SK-N-SH (cell line): ENCODE measurements around the gene PCAT6. TPM values are rescaled to one million over a fixed set of nuclear protein-coding genes. Genes with fewer than 3 reads are reported as not detected.
"Not testable (repeated sequence)": the region's sequence is repeated elsewhere in the genome, so short reads cannot be mapped to it uniquely, and the experiment has no call there.

ENCODE experiments used
- CTCF ChIA-PET: fragments of 300-600, 350-600 bp; formaldehyde crosslinking; extraction: SDS; loops from one replicate; lab custom pipeline; 2021; lab: Yijun Ruan, JAX
- POLR2A ChIA-PET: fragments of 350-600 bp; sonication (Branson Sonifier 250); formaldehyde crosslinking; extraction: SDS; loops from one replicate; lab custom pipeline; 2020; ENCODE audit warnings: antibody characterized with exemption, inconsistent platforms; lab: Yijun Ruan, JAX
- DNase-seq: peaks from one replicate; pipeline ENCODE4 v3.0.0; 2012
- H2AFZ ChIP-seq: fragments of 200-600 bp; sonication (generic); 2 replicates; pipeline ENCODE4 v1.8.1; 2016; ENCODE audit warnings: antibody characterized with exemption, mild to moderate bottlenecking, low read depth
- H3F3A ChIP-seq: fragments of 200-600 bp; sonication (generic); replicated peaks from 2 replicates; pipeline ENCODE3; 2016; ENCODE audit warnings: antibody characterized with exemption, mild to moderate bottlenecking; ENCODE audit not compliant: insufficient read depth
- H3K27ac ChIP-seq, 2 experiments: fragments of 200-500 bp in 1 of 2; fragments of 200-600 bp in 1 of 2; sonication (Bioruptor generic) in 1 of 2; sonication (generic), shearing (Covaris generic) in 1 of 2; 2 replicates each; pipeline versions ENCODE4 v1.5.1 to v1.6.1; 2014 to 2016; ENCODE audit warnings: low read depth in 2 of 2, inconsistent platforms in 1 of 2, low read length in 1 of 2, mild to moderate bottlenecking in 1 of 2, mixed read lengths in 1 of 2
- H3K27me3 ChIP-seq: fragments of 200-600 bp; sonication (generic), shearing (Covaris generic); 2 replicates; pipeline ENCODE4 v1.6.1; 2016; ENCODE audit warnings: mixed run types; ENCODE audit not compliant: insufficient read depth
- H3K36me3 ChIP-seq, 2 experiments: fragments of 200-500 bp in 1 of 2; fragments of 200-600 bp in 1 of 2; sonication (Bioruptor generic) in 1 of 2; sonication (generic) in 1 of 2; replicated peaks in 1 of 2; 2 replicates each; pipeline versions ENCODE3 to v1.5.1; 2014 to 2016; ENCODE audit warnings: low read length in 1 of 2, mild to moderate bottlenecking in 1 of 2; ENCODE audit not compliant: insufficient read depth in 2 of 2, control insufficient read depth in 1 of 2
- H3K4me1 ChIP-seq, 2 experiments: fragments of 200-500 bp in 1 of 2; fragments of 200-600 bp in 1 of 2; sonication (Bioruptor generic) in 1 of 2; sonication (generic), shearing (Covaris generic) in 1 of 2; 2 replicates each; pipeline versions ENCODE4 v1.5.1 to v1.6.1; 2014 to 2016; ENCODE audit warnings: low read depth in 1 of 2, low read length in 1 of 2, mixed run types in 1 of 2; ENCODE audit not compliant: insufficient read depth in 2 of 2, control insufficient read depth in 1 of 2
- H3K4me2 ChIP-seq: fragments of 200-600 bp; sonication (generic), shearing (Covaris generic); 2 replicates; pipeline ENCODE4 v1.6.1; 2017; ENCODE audit warnings: mixed run types
- H3K4me3 ChIP-seq, 2 experiments: fragments of 200-500 bp in 1 of 2; fragments of 200-600 bp in 1 of 2; sonication (Bioruptor generic) in 1 of 2; sonication (generic), shearing (Covaris generic) in 1 of 2; 2 replicates each; pipeline versions ENCODE4 v1.5.1 to v1.8.1; 2014 to 2016; ENCODE audit warnings: low read depth in 2 of 2, inconsistent platforms in 1 of 2, low read length in 1 of 2, mild to moderate bottlenecking in 1 of 2, mixed read lengths in 1 of 2, moderate library complexity in 1 of 2
- H3K79me2 ChIP-seq: fragments of 200-600 bp; sonication (generic); 2 replicates; pipeline ENCODE4 v1.8.1; 2017; ENCODE audit warnings: mild to moderate bottlenecking; ENCODE audit not compliant: insufficient read depth
- H3K9ac ChIP-seq: fragments of 200-600 bp; sonication (generic); 2 replicates; pipeline ENCODE4 v1.6.1; 2017; ENCODE audit warnings: mixed run types
- H3K9me2 ChIP-seq: fragments of 200-600 bp; sonication (generic); 2 replicates; pipeline ENCODE4 v1.6.1; 2017; ENCODE audit warnings: mixed run types
- H3K9me3 ChIP-seq: fragments of 200-600 bp; sonication (generic); 2 replicates; pipeline ENCODE4 v1.6.1; 2017; ENCODE audit warnings: mixed run types, mild to moderate bottlenecking, moderate library complexity
- H4K20me1 ChIP-seq: fragments of 200-600 bp; sonication (generic); 2 replicates; pipeline ENCODE4 v1.6.1; 2017; ENCODE audit warnings: mild to moderate bottlenecking, mixed run types; ENCODE audit not compliant: insufficient read depth
- CTCF ChIP-seq: fragments of 200-600 bp; sonication (generic); IDR thresholded peaks from 2 replicates; pipeline ENCODE4 v1.6.1; 2017; ENCODE audit warnings: antibody characterized with exemption, mild to moderate bottlenecking, moderate library complexity
- ELF1 ChIP-seq: IDR thresholded peaks from 2 replicates; pipeline ENCODE4 v1.4.0; 2012
- EZH2phosphoT487 ChIP-seq: fragments of 200-600 bp; sonication (generic); IDR thresholded peaks from 2 replicates; pipeline ENCODE4 v1.6.1; 2017; ENCODE audit warnings: low read depth, mixed run types, mild to moderate bottlenecking, antibody characterized with exemption, moderate library complexity, borderline replicate concordance
- FOSL2 ChIP-seq: IDR thresholded peaks from 2 replicates; pipeline ENCODE4 v1.4.0; 2012; ENCODE audit warnings: low read depth, mild to moderate bottlenecking, moderate library complexity, borderline replicate concordance
- FOXJ3 ChIP-seq: sonication (generic); formaldehyde crosslinking; IDR thresholded peaks from 2 replicates; pipeline ENCODE4 v1.5.1; 2020; ENCODE audit warnings: mild to moderate bottlenecking, missing genetic modification reagents
- GATA2 ChIP-seq: sonication (generic); formaldehyde crosslinking; IDR thresholded peaks from 2 replicates; pipeline ENCODE4 v1.5.0; 2020; ENCODE audit warnings: mild to moderate bottlenecking, missing genetic modification reagents
- IRF3 ChIP-seq: fragments of 150-350 bp; IDR thresholded peaks from 2 replicates; pipeline ENCODE4 v1.6.1; 2016; ENCODE audit warnings: mild to moderate bottlenecking, low read depth, low read length
- JUND ChIP-seq: IDR thresholded peaks from 2 replicates; pipeline ENCODE4 v1.4.0; 2012
- MEF2A ChIP-seq: IDR thresholded peaks from 2 replicates; pipeline ENCODE4 v1.4.0; 2012; ENCODE audit warnings: low read depth, borderline replicate concordance
- RCOR1 ChIP-seq: fragments of 150-350 bp; IDR thresholded peaks from 2 replicates; pipeline ENCODE4 v1.6.1; 2017; ENCODE audit warnings: antibody characterized with exemption, low read length
- REST ChIP-seq: IDR thresholded peaks from 2 replicates; pipeline ENCODE4 v1.6.1; 2012; ENCODE audit warnings: mild to moderate bottlenecking, low read depth, low read length, moderate library complexity
- RFX5 ChIP-seq: IDR thresholded peaks from 2 replicates; pipeline ENCODE4 v1.6.1; 2012; ENCODE audit warnings: mild to moderate bottlenecking, improper control_type of control experiment, low read length
- TEAD4 ChIP-seq: IDR thresholded peaks from 2 replicates; pipeline ENCODE4 v1.4.0; 2012; ENCODE audit warnings: mild to moderate bottlenecking, borderline replicate concordance; ENCODE audit not compliant: insufficient read depth
- ZBTB33 ChIP-seq: IDR thresholded peaks from 2 replicates; pipeline ENCODE4 v1.4.0; 2012; ENCODE audit warnings: low read depth, borderline replicate concordance
- WGBS: methylation state at CpG from one replicate; pipeline ENCODE4 v1.1.6; 2017; ENCODE audit warnings: low lambda C conversion rate; 5-methylcytosine and 5-hydroxymethylcytosine counted together
- polyA plus RNA-seq, 3 experiments: library from polyadenylated mRNA; depleted of rRNA; stranded (reverse); fragments of >200 nt; gene quantifications; 2 replicates each; pipeline ENCODE4 v1.2.3, GENCODE V29; 2012

PCAT6 gene
- polyA plus RNA-seq, 1 of the 3 experiments (the other 2 are of a cell fraction) = 6.9 TPM

GRCh38 chr1:202794931-202795330 lies 15.8 kb upstream of the PCAT6 start:
- H3K27me3 ChIP-seq, DNase-seq, POLR2A ChIA-PET, H3K9ac ChIP-seq, H3K27ac ChIP-seq, H3K9me2 ChIP-seq, H3K4me2 ChIP-seq, H2AFZ ChIP-seq, H3F3A ChIP-seq, H3K4me3 ChIP-seq, H3K9me3 ChIP-seq: not testable (repeated sequence)
- Histone ChIP-seq H4K20me1 (peaks cover 99% of the 10 kb centered on the region), H3K79me2 (peaks cover 100% of the 10 kb centered on the region), H3K4me1 (peaks cover 5 to 11% of the 10 kb centered on the region in 2 experiments; a peak in 1 of 4 replicates), H3K36me3 (peaks cover 0 to 13% of the 10 kb centered on the region in 2 experiments)
- CTCF ChIA-PET = interaction anchor here (1.4 kb wide), 1 partner anchor 15 kb away, joined by 3 read pairs; no protein-coding TSS in a partner anchor
- 97% methylated on average over 6 of the region's 6 CpGs for WGBS

DNA sequence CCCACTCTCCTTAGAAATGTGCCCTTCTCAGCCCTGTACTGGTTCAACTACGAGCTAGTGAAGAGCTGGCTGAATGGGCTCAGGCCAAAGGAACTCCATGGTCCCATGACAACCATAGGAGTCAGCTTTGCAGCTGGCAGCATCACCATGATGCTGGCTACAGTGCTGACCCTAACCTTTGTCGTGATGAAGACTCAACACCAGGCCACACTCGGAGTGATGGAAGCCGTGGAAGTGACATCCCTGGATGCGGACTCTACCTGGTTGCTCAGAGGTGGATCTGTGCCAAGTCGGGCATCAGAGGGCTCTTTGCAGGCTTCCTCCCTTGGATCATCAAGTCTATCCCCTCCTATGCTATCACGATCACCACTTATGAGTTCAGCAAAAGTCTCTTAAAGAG lies 14.1 kb upstream of the PCAT6 start:
- Histone ChIP-seq H3K4me2 (no peak overlapping the region), H4K20me1 (peaks cover 99% of the 10 kb centered on the region), H3F3A (no peaks in the 10 kb centered on the region), H3K4me1 (peaks cover 5 to 11% of the 10 kb centered on the region in 2 experiments; a peak in 1 of 4 replicates), H3K36me3 (peaks cover 0 to 13% of the 10 kb centered on the region in 2 experiments), H3K4me3 (no peak overlapping the region), H3K9me3 (no peaks in the 10 kb centered on the region), H3K27me3 (no peaks in the 10 kb centered on the region), H3K27ac (no peak overlapping the region), H3K9ac (no peak overlapping the region), H3K79me2 (peaks cover 100% of the 10 kb centered on the region), H3K9me2 (no peaks in the 10 kb centered on the region), H2AFZ (no peak overlapping the region)
- ChIA-PET POLR2A (interaction anchor here (0.7 kb wide), 1 partner anchor 14 kb away, joined by 3 read pairs; the partner anchor contains the start of gene PCAT6), CTCF (no interaction called here)
- no peak for DNase-seq
- TF ChIP-seq FOSL2 = no peak
- no peak for TF ChIP-seq ZBTB33
- TF ChIP-seq ELF1 = no peak
- no peak for TF ChIP-seq EZH2phosphoT487
- no peak for TF ChIP-seq FOXJ3
- no peak for TF ChIP-seq GATA2 (CRISPR knock-in tag)
- TF ChIP-seq MEF2A = no peak
- no peak for TF ChIP-seq REST
- no peak for TF ChIP-seq RFX5
- no peak for TF ChIP-seq CTCF
- no peak for TF ChIP-seq IRF3
- no peak for TF ChIP-seq JUND
- TF ChIP-seq TEAD4 = no peak
- no peak for TF ChIP-seq RCOR1
- 97% methylated on average over 6 of the region's 7 CpGs for WGBS
